SK-MEL-5 (cell line): Measurements from ENCODE around the gene USP30. TPM values are rescaled to one million over a fixed set of nuclear protein-coding genes. Genes with fewer than 3 reads are reported as not detected.

Experiments used
- DNase-seq: peaks from one replicate; pipeline ENCODE4 v3.0.0-alpha.2; 2016; ENCODE audit warnings: low read depth, low spot score
- in situ Hi-C: cut with HindIII; loops from 2 replicates; pipeline ENCODE4 v1.10.0; 2016; ENCODE audit warnings: low sequenced_read_pairs, high pct_unique_total_duplicates, low pct_unique_long_range_greater_than_20kb
- total RNA-seq: library from RNA; depleted of rRNA; stranded (reverse); fragments of >200 nt; shearing (Covaris generic); gene quantifications from 2 replicates; pipeline ENCODE4 v1.2.3, GENCODE V29; 2014

USP30 gene
- total RNA-seq, 1 experiment from 2014 or later = 11.8 TPM

GRCh38 chr12:109113661-109114321, 61.4 kb downstream of the USP30 start:
- DNase-seq = no peak
- in situ Hi-C loops = no loop called here

- no peak for DNase-seq
- in situ Hi-C loops = no loop called here
Observed at GRCh38 chr12:109114644-109115043, 62.3 kb downstream of the USP30 start.

- no peak for DNase-seq
- in situ Hi-C loops = no loop called here
Observed at GRCh38 chr12:109115404-109115757, 63.0 kb downstream of the USP30 start.

DNA sequence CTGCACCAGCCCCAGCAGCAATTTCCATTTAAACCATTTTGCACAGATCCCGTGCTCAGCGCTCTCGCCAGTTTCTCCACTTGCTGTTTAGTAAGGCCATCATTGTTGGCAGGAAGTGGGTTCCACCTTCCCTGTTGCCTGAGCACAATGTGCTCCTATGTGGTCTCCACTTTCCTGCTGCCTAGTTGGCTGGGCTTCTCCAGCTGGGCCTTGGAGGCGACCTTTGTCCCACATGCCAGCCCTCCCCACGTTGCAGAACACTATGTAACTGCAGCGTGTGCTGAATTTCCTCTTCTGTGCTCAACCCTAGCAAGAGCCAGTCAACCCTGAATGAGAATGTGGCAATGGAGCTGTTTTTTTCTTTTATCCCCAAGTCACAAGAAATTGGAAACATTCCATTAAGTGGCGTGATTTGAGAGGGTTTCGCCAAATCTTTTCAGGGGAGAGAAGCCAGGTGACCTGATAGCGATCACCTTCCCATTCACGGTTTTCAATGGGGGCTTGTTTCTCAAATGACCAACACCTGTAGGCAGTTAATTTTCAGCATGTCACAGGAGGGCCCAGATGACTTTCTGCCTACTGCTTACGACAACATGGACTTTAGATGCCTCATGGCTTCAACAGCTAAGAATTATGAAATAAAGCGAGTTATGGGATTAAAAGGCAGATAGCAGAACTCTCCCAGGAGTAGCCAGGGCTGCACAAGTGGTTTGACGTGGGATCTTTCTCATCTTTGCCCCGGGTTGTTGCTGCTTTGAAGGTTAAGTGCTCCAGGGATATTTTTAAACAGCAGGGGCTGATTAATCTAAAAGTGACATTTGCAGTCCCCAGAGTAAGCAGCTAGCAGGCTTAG, 63.6 kb downstream of the USP30 start, which contains the start of gene ACACB:
Gene ACACB (plus strand): TSS at position 830 of the 853 bp plus-strand sequence. CDS start 22,819 bp downstream, outside the sequence.
- peak; percentile 79 for DNase-seq
- in situ Hi-C loops = no loop called here

DNA sequence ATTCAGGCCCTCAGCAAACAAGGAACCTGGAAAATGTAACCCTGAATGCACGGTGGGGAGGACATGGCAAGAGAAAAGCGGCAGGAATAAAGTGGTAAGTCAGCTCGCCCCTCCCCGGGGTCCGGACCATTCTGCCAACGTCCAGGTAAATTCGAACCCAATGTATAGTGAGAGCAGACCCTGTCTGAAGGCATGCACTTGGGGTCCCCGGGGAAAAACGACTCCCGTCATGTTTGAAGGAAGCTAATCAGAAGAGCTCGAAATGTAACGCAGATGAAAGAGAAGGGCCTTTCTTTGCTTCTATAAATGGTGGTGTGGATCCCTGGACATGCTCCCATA, 64.2 kb downstream of the USP30 start:
- DNase-seq = no peak
- in situ Hi-C loops = no loop called here

GRCh38 chr12:109120095-109120494, 67.7 kb downstream of the USP30 start:
- in situ Hi-C loops = no loop called here
- no peak for DNase-seq

- DNase-seq = no peak
- in situ Hi-C loops = no loop called here
Observed at GRCh38 chr12:109120557-109120956, 68.2 kb downstream of the USP30 start.

- in situ Hi-C loops = no loop called here
- DNase-seq = no peak
Observed at GRCh38 chr12:109121346-109121880, 69.0 kb downstream of the USP30 start.

- no peak for DNase-seq
- in situ Hi-C loops = no loop called here
Observed at GRCh38 chr12:109124878-109125648, 72.7 kb downstream of the USP30 start.

GRCh38 chr12:109125791-109126190, 73.4 kb downstream of the USP30 start:
- no peak for DNase-seq
- in situ Hi-C loops = no loop called here

DNA sequence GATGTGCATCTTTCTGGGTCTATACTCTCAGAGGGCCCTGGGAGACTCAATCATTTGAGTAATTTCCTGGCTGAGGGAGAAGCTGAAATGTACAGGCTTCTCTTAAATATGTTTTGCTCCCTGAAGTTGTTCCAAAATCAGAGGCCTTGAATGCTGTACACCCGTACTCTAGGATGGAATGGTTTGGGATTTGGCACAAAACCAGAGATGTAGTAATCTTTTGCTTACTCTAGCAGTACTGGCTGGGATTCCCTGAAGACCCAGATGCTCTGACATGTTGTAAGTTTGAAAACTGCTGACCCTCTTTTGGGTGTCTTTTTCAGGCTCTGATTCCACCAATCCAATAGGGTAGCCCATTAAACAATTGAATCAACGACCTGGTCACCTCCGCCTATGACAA, 74.4 kb downstream of the USP30 start:
- in situ Hi-C loops = no loop called here
- DNase-seq = no peak

DNA sequence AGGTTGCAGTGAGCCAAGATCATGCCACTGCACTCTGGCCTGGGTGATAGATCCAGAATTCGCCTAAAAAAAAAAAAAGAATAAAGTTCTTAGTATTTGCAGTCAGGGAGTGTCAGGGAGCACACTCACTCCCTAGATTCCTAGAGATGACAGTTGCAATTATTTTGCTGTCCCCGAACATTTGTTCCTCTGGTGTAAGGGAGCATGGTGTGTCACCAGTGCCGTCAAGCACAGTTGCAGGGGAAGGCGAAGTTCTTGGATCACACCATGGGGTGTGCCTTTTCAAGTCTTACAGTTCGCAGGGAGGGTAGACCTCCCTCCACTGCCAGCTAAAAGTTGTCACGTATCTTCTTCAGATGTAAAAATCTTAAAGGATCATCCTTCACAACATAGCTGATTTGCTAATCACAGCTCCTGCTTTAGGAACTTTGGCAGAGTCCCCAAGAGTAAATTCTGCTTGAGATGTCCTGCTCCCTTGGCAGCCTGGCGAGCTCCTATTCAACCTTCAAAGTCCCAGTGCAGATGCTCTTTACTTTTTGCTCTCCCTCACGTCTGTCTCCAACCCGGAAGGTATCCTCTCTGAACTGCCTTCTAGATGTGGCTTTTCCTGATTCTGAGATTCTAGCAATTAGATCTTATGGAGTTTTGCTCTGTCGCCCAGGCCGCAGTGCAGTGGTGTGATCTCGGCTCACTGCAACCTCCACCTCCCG, 75.3 kb downstream of the USP30 start:
- DNase-seq = no peak
- in situ Hi-C loops = no loop called here

- in situ Hi-C loops = no loop called here
- no peak for DNase-seq
Observed at GRCh38 chr12:109130297-109131153, 78.1 kb downstream of the USP30 start.

- in situ Hi-C loops = no loop called here
- no peak for DNase-seq
Observed at GRCh38 chr12:109131154-109132050, 79.0 kb downstream of the USP30 start.

- DNase-seq = peak; percentile 74
- in situ Hi-C loops = no loop called here
Observed at GRCh38 chr12:109134186-109134917, 82.0 kb downstream of the USP30 start.
